Measurements from ENCODE around the gene AIFM2.

DNA sequence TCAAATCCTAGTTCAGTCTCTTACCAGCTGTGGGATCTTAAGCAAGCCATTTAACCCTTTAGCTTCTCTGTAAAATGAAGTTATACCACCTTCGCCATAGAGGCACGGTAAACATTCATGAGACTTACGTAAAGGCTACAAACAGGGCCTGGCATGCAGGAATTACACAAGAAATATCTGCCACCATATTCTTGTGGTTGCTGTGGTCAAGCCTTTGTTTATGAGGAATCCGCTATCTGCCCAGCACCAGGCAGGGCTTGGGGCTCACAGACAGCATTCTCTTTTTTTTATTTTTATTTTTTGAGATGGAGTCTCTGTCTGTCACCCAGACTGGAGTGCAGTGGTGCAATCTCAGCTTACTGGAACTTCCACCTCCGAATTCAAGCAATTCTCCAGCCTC, 9.9 kb downstream of the AIFM2 start:
- TF ChIP-seq, protein P1, sequence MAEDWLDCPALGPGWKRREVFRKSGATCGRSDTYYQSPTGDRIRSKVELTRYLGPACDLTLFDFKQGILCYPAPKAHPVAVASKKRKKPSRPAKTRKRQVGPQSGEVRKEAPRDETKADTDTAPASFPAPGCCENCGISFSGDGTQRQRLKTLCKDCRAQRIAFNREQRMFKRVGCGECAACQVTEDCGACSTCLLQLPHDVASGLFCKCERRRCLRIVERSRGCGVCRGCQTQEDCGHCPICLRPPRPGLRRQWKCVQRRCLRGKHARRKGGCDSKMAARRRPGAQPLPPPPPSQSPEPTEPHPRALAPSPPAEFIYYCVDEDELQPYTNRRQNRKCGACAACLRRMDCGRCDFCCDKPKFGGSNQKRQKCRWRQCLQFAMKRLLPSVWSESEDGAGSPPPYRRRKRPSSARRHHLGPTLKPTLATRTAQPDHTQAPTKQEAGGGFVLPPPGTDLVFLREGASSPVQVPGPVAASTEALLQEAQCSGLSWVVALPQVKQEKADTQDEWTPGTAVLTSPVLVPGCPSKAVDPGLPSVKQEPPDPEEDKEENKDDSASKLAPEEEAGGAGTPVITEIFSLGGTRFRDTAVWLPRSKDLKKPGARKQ (CRISPR knock-in tag; IDR thresholded peaks at IDR 0.05) = no peak
- TF ChIP-seq, protein P2, sequence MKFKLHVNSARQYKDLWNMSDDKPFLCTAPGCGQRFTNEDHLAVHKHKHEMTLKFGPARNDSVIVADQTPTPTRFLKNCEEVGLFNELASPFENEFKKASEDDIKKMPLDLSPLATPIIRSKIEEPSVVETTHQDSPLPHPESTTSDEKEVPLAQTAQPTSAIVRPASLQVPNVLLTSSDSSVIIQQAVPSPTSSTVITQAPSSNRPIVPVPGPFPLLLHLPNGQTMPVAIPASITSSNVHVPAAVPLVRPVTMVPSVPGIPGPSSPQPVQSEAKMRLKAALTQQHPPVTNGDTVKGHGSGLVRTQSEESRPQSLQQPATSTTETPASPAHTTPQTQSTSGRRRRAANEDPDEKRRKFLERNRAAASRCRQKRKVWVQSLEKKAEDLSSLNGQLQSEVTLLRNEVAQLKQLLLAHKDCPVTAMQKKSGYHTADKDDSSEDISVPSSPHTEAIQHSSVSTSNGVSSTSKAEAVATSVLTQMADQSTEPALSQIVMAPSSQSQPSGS (CRISPR knock-in tag; IDR thresholded peaks at IDR 0.05) = no peak
- no peak for TF ChIP-seq HNRNPL (IDR thresholded peaks at IDR 0.05; ENCODE audit: low read depth, low read length)
- TF ChIP-seq ETV6 (IDR thresholded peaks at IDR 0.05; ENCODE audit: borderline replicate concordance in 1 of 2, low read depth in 2 of 2, low read length in 1 of 2) = no peak
- no peak for TF ChIP-seq ETV6 (CRISPR knock-in tag; IDR thresholded peaks at IDR 0.05; ENCODE audit: borderline replicate concordance)
- TF ChIP-seq ETS2 (tag; IDR thresholded peaks at IDR 0.05; ENCODE audit: borderline replicate concordance, poor library complexity, severe bottlenecking) = no peak
- TF ChIP-seq, protein P3, sequence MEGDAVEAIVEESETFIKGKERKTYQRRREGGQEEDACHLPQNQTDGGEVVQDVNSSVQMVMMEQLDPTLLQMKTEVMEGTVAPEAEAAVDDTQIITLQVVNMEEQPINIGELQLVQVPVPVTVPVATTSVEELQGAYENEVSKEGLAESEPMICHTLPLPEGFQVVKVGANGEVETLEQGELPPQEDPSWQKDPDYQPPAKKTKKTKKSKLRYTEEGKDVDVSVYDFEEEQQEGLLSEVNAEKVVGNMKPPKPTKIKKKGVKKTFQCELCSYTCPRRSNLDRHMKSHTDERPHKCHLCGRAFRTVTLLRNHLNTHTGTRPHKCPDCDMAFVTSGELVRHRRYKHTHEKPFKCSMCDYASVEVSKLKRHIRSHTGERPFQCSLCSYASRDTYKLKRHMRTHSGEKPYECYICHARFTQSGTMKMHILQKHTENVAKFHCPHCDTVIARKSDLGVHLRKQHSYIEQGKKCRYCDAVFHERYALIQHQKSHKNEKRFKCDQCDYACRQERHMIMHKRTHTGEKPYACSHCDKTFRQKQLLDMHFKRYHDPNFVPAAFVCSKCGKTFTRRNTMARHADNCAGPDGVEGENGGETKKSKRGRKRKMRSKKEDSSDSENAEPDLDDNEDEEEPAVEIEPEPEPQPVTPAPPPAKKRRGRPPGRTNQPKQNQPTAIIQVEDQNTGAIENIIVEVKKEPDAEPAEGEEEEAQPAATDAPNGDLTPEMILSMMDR (IDR thresholded peaks at IDR 0.05 in 2 of 3, conservative IDR thresholded peaks at IDR 0.05 in 1 of 3; ENCODE audit: insufficient read depth in 2 of 3, low read depth in 1 of 3, low read length in 3 of 3) = no peak
- no peak for TF ChIP-seq ZNF175 (CRISPR knock-in tag; IDR thresholded peaks at IDR 0.05; ENCODE audit: low read depth)
- no peak for TF ChIP-seq NONO (IDR thresholded peaks at IDR 0.05; ENCODE audit: low read depth in 2 of 2, low read length in 1 of 2)
- TF ChIP-seq REST (IDR thresholded peaks at IDR 0.05; ENCODE audit: borderline replicate concordance) = no peak
- no peak for TF ChIP-seq REST (CRISPR knock-in tag; IDR thresholded peaks at IDR 0.05; ENCODE audit: low read depth)
- no peak for TF ChIP-seq SP1 (CRISPR knock-in tag; IDR thresholded peaks at IDR 0.05)
- no peak for TF ChIP-seq ZNF384 (IDR thresholded peaks at IDR 0.05; ENCODE audit: low read depth, low read length)
- no peak for TF ChIP-seq ZC3H4 (CRISPR knock-in tag; IDR thresholded peaks at IDR 0.05; ENCODE audit: borderline replicate concordance)
